Hematopoietic multipotent progenitor cell treated with erythropoietin and hydrocortisone succinate and interleukin-3 and kit ligand, for 15 days (in vitro differentiated cells): Measurements from ENCODE around the gene COA5.
A peak's percentile ranks its signal among the peaks of the same experiment; 100 is the strongest.
"Not testable (repeated sequence)": the region's sequence is repeated elsewhere in the genome, so short reads cannot be mapped to it uniquely, and the experiment has no call there.

Experiments used
- DNase-seq: peaks from one replicate; pipeline ENCODE4 v3.0.0-alpha.2; 2015; ENCODE audit warnings: low spot score

COA5 gene

GRCh38 chr2:98606431-98606830, 1.9 kb downstream of the COA5 start:
- no peak for DNase-seq

GRCh38 chr2:98605076-98605475, 3.2 kb downstream of the COA5 start:
- DNase-seq: no peak

- no peak for DNase-seq
These were observed 3.8 kb downstream of the COA5 start for GRCh38 chr2:98604547-98604946.

GRCh38 chr2:98601532-98602132, 6.7 kb downstream of the COA5 start:
- DNase-seq: peak; percentile 26

- no peak for DNase-seq
These were observed 9.4 kb downstream of the COA5 start for GRCh38 chr2:98598781-98599428.

- not testable (repeated sequence) for DNase-seq
These were observed 13.6 kb downstream of the COA5 start for GRCh38 chr2:98594665-98595064.

- no peak for DNase-seq
These were observed 15.7 kb downstream of the COA5 start for GRCh38 chr2:98592565-98592964.

- no peak for DNase-seq
These were observed 18.8 kb downstream of the COA5 start for GRCh38 chr2:98589489-98589888.

- DNase-seq: no peak
These were observed 19.4 kb downstream of the COA5 start for GRCh38 chr2:98588880-98589431.

- no peak for DNase-seq
These were observed 21.7 kb downstream of the COA5 start for GRCh38 chr2:98586551-98587140.

GRCh38 chr2:98585386-98585785, 22.9 kb downstream of the COA5 start:
- DNase-seq: no peak

GRCh38 chr2:98583816-98584618, 24.3 kb downstream of the COA5 start:
- DNase-seq: no peak

- DNase-seq: no peak
These were observed 25.0 kb downstream of the COA5 start for GRCh38 chr2:98583276-98583675.

GRCh38 chr2:98582523-98582922, 25.8 kb downstream of the COA5 start:
- DNase-seq: no peak

- no peak for DNase-seq
These were observed 27.5 kb downstream of the COA5 start for GRCh38 chr2:98580656-98581284.

GRCh38 chr2:98579926-98580325, 28.4 kb downstream of the COA5 start:
- DNase-seq: no peak

GRCh38 chr2:98578231-98578630, 30.1 kb downstream of the COA5 start:
- no peak for DNase-seq

- DNase-seq: no peak
These were observed 31.0 kb downstream of the COA5 start for GRCh38 chr2:98577313-98577712.

- no peak for DNase-seq
These were observed 31.5 kb downstream of the COA5 start for GRCh38 chr2:98576666-98577312.

GRCh38 chr2:98573426-98573825, 34.9 kb downstream of the COA5 start:
- no peak for DNase-seq

GRCh38 chr2:98572676-98573075, 35.6 kb downstream of the COA5 start:
- no peak for DNase-seq

- DNase-seq: no peak
These were observed 36.1 kb downstream of the COA5 start for GRCh38 chr2:98572211-98572610.
